Chondrocyte (in vitro differentiated cells): Measurements from ENCODE around the gene FKBP14. TPM values are rescaled to one million over a fixed set of nuclear protein-coding genes. Genes with fewer than 3 reads are reported as not detected.

Experiments
- DNase-seq: peaks from one replicate; pipeline ENCODE4 v3.0.0; 2021; ENCODE audit warnings: mixed read lengths, low spot score
- H3K27ac Mint-ChIP-seq: one replicate; pipeline ENCODE4 v1.8.0; 2021; ENCODE audit warnings: mild to moderate bottlenecking, moderate library complexity, mixed read lengths; ENCODE audit not compliant: unreplicated experiment
- H3K27me3 Mint-ChIP-seq: 2 replicates; pipeline ENCODE4 v1.8.0; 2021; ENCODE audit warnings: low read depth, mixed read lengths
- H3K36me3 Mint-ChIP-seq: 2 replicates; pipeline ENCODE4 v1.8.0; 2021; ENCODE audit warnings: low read depth, mixed read lengths
- H3K4me1 Mint-ChIP-seq: 2 replicates; pipeline ENCODE4 v1.8.0; 2021; ENCODE audit warnings: low read depth, mild to moderate bottlenecking, mixed read lengths
- H3K4me3 Mint-ChIP-seq: one replicate; pipeline ENCODE4 v1.8.0; 2021; ENCODE audit warnings: mild to moderate bottlenecking, moderate library complexity, mixed read lengths; ENCODE audit not compliant: unreplicated experiment
- H3K9me3 Mint-ChIP-seq: 2 replicates; pipeline ENCODE4 v1.8.0; 2021; ENCODE audit warnings: low read depth, mixed read lengths
- CTCF ChIP-seq: fragments of 200-600 bp; sonication (generic); IDR thresholded peaks from 2 replicates; pipeline ENCODE4 v1.5.0; 2021; ENCODE audit warnings: antibody characterized with exemption, mild to moderate bottlenecking, moderate library complexity
- total RNA-seq: library from RNA; stranded (reverse); gene quantifications from 3 replicates; pipeline ENCODE4 v1.2.1, GENCODE V29; 2021

The FKBP14 gene
- total RNA-seq, 1 donor from 2014 or later, result 74.7 TPM

GRCh38 chr7:30005464-30005863 is 21.0 kb downstream of the FKBP14 start:
- H3K36me3 Mint-ChIP-seq, result peaks cover 1% of the 10 kb centered on the region
- no peak for TF ChIP-seq CTCF
- peaks cover 10% of the 10 kb centered on the region for H3K4me1 Mint-ChIP-seq
- H3K27ac Mint-ChIP-seq, result no peak overlapping the region
- no peaks in the 10 kb centered on the region for H3K27me3 Mint-ChIP-seq
- no peaks in the 10 kb centered on the region for H3K9me3 Mint-ChIP-seq
- no peak overlapping the region for H3K4me3 Mint-ChIP-seq
- no peak for DNase-seq

- TF ChIP-seq CTCF, result no peak
- H3K27me3 Mint-ChIP-seq, result no peaks in the 10 kb centered on the region
- H3K4me3 Mint-ChIP-seq, result no peak overlapping the region
Measured at GRCh38 chr7:30003098-30003497, 23.4 kb downstream of the FKBP14 start.

GRCh38 chr7:30001998-30002397 is 24.5 kb downstream of the FKBP14 start:
- Mint-ChIP-seq H3K27me3 (no peaks in the 10 kb centered on the region), H3K9me3 (peaks cover 4% of the 10 kb centered on the region), H3K4me3 (no peak overlapping the region), H3K4me1 (peaks cover 12% of the 10 kb centered on the region), H3K36me3 (no peaks in the 10 kb centered on the region), H3K27ac (no peak overlapping the region)
- no peak for DNase-seq
- no peak for TF ChIP-seq CTCF

More at GRCh38 chr7:30003098-30003497, 23.4 kb downstream of the FKBP14 start:
- Mint-ChIP-seq H3K27ac (no peak overlapping the region), H3K9me3 (no peaks in the 10 kb centered on the region), H3K36me3 (no peaks in the 10 kb centered on the region), H3K4me1 (peaks cover 12% of the 10 kb centered on the region)
- DNase-seq, result no peak

GRCh38 chr7:29998489-29998888 is 28.0 kb downstream of the FKBP14 start:
- H3K36me3 Mint-ChIP-seq, result peaks cover 7% of the 10 kb centered on the region
- DNase-seq, result no peak

GRCh38 chr7:29996321-29996720 is 30.2 kb downstream of the FKBP14 start:
- no peak for TF ChIP-seq CTCF
- H3K27me3 Mint-ChIP-seq, result no peaks in the 10 kb centered on the region
- H3K27ac Mint-ChIP-seq, result no peak overlapping the region
- peaks cover 7% of the 10 kb centered on the region for H3K36me3 Mint-ChIP-seq
- peaks cover 11% of the 10 kb centered on the region for H3K4me1 Mint-ChIP-seq
- H3K4me3 Mint-ChIP-seq, result no peak overlapping the region
- DNase-seq, result no peak
- peaks cover 17% of the 10 kb centered on the region for H3K9me3 Mint-ChIP-seq

More at GRCh38 chr7:29998489-29998888, 28.0 kb downstream of the FKBP14 start:
- peaks cover 12% of the 10 kb centered on the region for H3K9me3 Mint-ChIP-seq
- TF ChIP-seq CTCF, result no peak
- H3K4me1 Mint-ChIP-seq, result peaks cover 12% of the 10 kb centered on the region
- H3K27me3 Mint-ChIP-seq, result no peaks in the 10 kb centered on the region
- no peak overlapping the region for H3K27ac Mint-ChIP-seq
- H3K4me3 Mint-ChIP-seq, result no peak overlapping the region
